Stomach (tissue), 4 donors: Measurements from ENCODE around the gene RPS19.

Experiments
- CTCF ChIP-seq, 7 experiments: fragments of 450-650 bp in 4 of 7; fragments of 200-600 bp in 3 of 7; sonication (generic) in 3 of 7; IDR thresholded peaks; one replicate each; pipeline ENCODE4 v1.5.1; 2016 to 2019; ENCODE audit warnings: antibody characterized with exemption in 7 of 7, control low read depth in 2 of 7, mild to moderate bottlenecking in 1 of 7
- EP300 ChIP-seq: sonication (generic); formaldehyde crosslinking; IDR thresholded peaks from one replicate; pipeline ENCODE4 v1.6.1; 2017; ENCODE audit warnings: antibody characterized with exemption
- POLR2A ChIP-seq, 4 donors: fragments of 450-650 bp; IDR thresholded peaks; one replicate each; pipeline ENCODE4 v1.6.1; 2016; ENCODE audit warnings: antibody characterized with exemption in 4 of 4, control low read depth in 2 of 4, mild to moderate bottlenecking in 1 of 4, moderate library complexity in 1 of 4
- POLR2AphosphoS5 ChIP-seq, 3 donors: sonication (generic); formaldehyde crosslinking; IDR thresholded peaks; one replicate each; pipeline ENCODE4 v1.6.1; 2016; ENCODE audit warnings: antibody characterized with exemption in 3 of 3

GRCh38 chr19:41847351-41848105, 12.5 kb upstream of the RPS19 start:
- no peak for TF ChIP-seq CTCF (IDR thresholded peaks at IDR 0.05)
- TF ChIP-seq POLR2AphosphoS5 (IDR thresholded peaks at IDR 0.05): no peak
- TF ChIP-seq EP300: no peak
- TF ChIP-seq POLR2A (IDR thresholded peaks at IDR 0.05): no peak
